Mucosa of gallbladder (tissue), 1 donor: ENCODE measurements around the gene KCNIP3. TPM values are rescaled to one million over a fixed set of nuclear protein-coding genes. Genes with fewer than 3 reads are reported as not detected.

ENCODE experiments used
- DNase-seq: peaks from one replicate; pipeline ENCODE4 v3.0.0-alpha.2; 2020; ENCODE audit warnings: low spot score
- total RNA-seq: library from RNA; stranded (reverse); gene quantifications from one replicate; pipeline ENCODE4 v1.2.1, GENCODE V29; 2021
- donor health status: DM: no; HTN: no; CAD: no.

Gene KCNIP3
- total RNA-seq, 1 donor from 2014 or later: 24.3 TPM

GRCh38 chr2:95312543-95313201 is 15.5 kb downstream of the KCNIP3 start:
- no peak for DNase-seq

GRCh38 chr2:95313296-95314131 is 16.4 kb downstream of the KCNIP3 start:
- DNase-seq: peak; percentile 66

- DNase-seq: no peak
Observed at GRCh38 chr2:95314598-95314963, 17.4 kb downstream of the KCNIP3 start.

GRCh38 chr2:95314964-95315611 is 17.9 kb downstream of the KCNIP3 start:
- DNase-seq: peak; percentile 32

- DNase-seq: no peak
Observed at GRCh38 chr2:95315801-95316411, 18.8 kb downstream of the KCNIP3 start.

- no peak for DNase-seq
Observed at GRCh38 chr2:95316466-95317122, 19.4 kb downstream of the KCNIP3 start.

- no peak for DNase-seq
Observed at GRCh38 chr2:95317123-95317500, 20.0 kb downstream of the KCNIP3 start.

- DNase-seq: no peak
Observed at GRCh38 chr2:95317665-95318425, 20.7 kb downstream of the KCNIP3 start.

- no peak for DNase-seq
Observed at GRCh38 chr2:95318431-95319220, 21.5 kb downstream of the KCNIP3 start.

GRCh38 chr2:95319481-95320343 is 22.6 kb downstream of the KCNIP3 start:
- DNase-seq: no peak

GRCh38 chr2:95320344-95320712 is 23.2 kb downstream of the KCNIP3 start:
- no peak for DNase-seq

- DNase-seq: no peak
Observed at GRCh38 chr2:95320986-95321767, 24.0 kb downstream of the KCNIP3 start.

GRCh38 chr2:95323347-95324155 is 26.4 kb downstream of the KCNIP3 start:
- DNase-seq: no peak

- DNase-seq: no peak
Observed at GRCh38 chr2:95325026-95325425, 27.9 kb downstream of the KCNIP3 start.

GRCh38 chr2:95325590-95326432 is 28.7 kb downstream of the KCNIP3 start:
- DNase-seq: no peak

- DNase-seq: no peak
Observed at GRCh38 chr2:95326433-95327140, 29.4 kb downstream of the KCNIP3 start.
